Karpas-422 (cell line): ENCODE data around the gene LRIT2. TPM values are rescaled to one million over a fixed set of nuclear protein-coding genes. Genes with fewer than 3 reads are reported as not detected.

Experiments used
- DNase-seq: peaks from one replicate; pipeline ENCODE4 v3.0.0-alpha.2; 2015
- H2AFZ ChIP-seq: fragments of 200-600 bp; sonication (generic); 2 replicates; pipeline ENCODE4 v1.6.1; 2014; ENCODE audit warnings: antibody characterized with exemption, low read length, mixed read lengths
- H3K27ac ChIP-seq: fragments of 200-600 bp; sonication (generic); 2 replicates; pipeline ENCODE4 v1.5.1; 2014; ENCODE audit warnings: mild to moderate bottlenecking, low read length, moderate library complexity
- H3K27me3 ChIP-seq: fragments of 200-600 bp; sonication (generic); 2 replicates; pipeline ENCODE4 v1.6.1; 2014; ENCODE audit warnings: low read length, mixed read lengths
- H3K36me3 ChIP-seq: fragments of 200-600 bp; sonication (generic); 2 replicates; pipeline ENCODE4 v1.6.1; 2014; ENCODE audit warnings: low read length, mixed read lengths; ENCODE audit not compliant: insufficient read depth
- H3K4me1 ChIP-seq: fragments of 200-600 bp; sonication (generic); 2 replicates; pipeline ENCODE4 v1.6.1; 2014; ENCODE audit warnings: mild to moderate bottlenecking, low read length, mixed read lengths
- H3K4me2 ChIP-seq: fragments of 200-600 bp; sonication (generic); 2 replicates; pipeline ENCODE4 v1.6.1; 2014; ENCODE audit warnings: low read length, low read depth, mild to moderate bottlenecking; ENCODE audit not compliant: poor library complexity, severe bottlenecking
- H3K4me3 ChIP-seq: fragments of 200-600 bp; sonication (generic); 2 replicates; pipeline ENCODE4 v1.5.1; 2014; ENCODE audit warnings: mild to moderate bottlenecking, antibody characterized with exemption, low read length, mixed read lengths
- H3K79me2 ChIP-seq: fragments of 200-600 bp; sonication (generic); 2 replicates; pipeline ENCODE4 v1.6.1; 2014; ENCODE audit warnings: mild to moderate bottlenecking, low read length, mixed read lengths
- H3K9ac ChIP-seq: fragments of 200-600 bp; sonication (generic); 2 replicates; pipeline ENCODE4 v1.6.0; 2014; ENCODE audit warnings: low read length
- H3K9me2 ChIP-seq: fragments of 200-600 bp; sonication (generic), shearing (Covaris generic); replicated peaks from 2 replicates; pipeline ENCODE4 v1.6.0; 2014; ENCODE audit warnings: mild to moderate bottlenecking, low read length, moderate library complexity; ENCODE audit not compliant: insufficient read depth
- H3K9me3 ChIP-seq: fragments of 300-700, 200-600 bp; sonication (generic); 2 replicates; pipeline ENCODE4 v1.6.1; 2014; ENCODE audit warnings: low read length, mixed read lengths
- H4K20me1 ChIP-seq: fragments of 200-600 bp; sonication (generic); 2 replicates; pipeline ENCODE4 v1.6.1; 2014; ENCODE audit warnings: mild to moderate bottlenecking, antibody characterized with exemption, low read length, low read depth; ENCODE audit not compliant: insufficient read depth
- total RNA-seq: library from RNA; depleted of rRNA; stranded (reverse); fragments of >200 nt; shearing (Covaris generic); gene quantifications from 2 replicates; pipeline ENCODE4 v1.2.3, GENCODE V29; 2014; ENCODE audit warnings: low replicate concordance

The LRIT2 gene
- total RNA-seq, 1 experiment from 2014 or later = not detected

DNA sequence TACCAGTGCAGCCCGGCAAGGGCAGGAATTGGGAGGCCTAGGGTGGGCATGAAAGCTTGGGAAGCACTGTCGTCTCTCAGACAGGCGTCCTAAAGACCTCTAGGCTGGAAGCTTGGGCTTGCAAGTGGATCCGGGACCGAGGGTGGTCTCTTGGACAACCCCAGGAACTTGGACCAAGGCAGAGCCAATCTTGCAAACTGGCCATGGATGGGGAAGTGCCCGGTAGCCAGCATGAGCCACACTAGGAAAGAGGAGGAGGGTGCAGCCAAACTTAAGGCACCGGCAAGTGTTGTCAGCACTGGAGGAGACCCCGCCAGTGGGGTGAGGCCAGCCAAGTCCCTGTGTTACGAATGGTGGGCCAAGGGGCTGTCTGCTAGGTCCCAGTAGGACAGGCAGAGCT lies 8.5 kb downstream of the LRIT2 start:
- no peak overlapping the region for H3K9ac ChIP-seq
- H3K36me3 ChIP-seq = no peaks in the 10 kb centered on the region
- no peak overlapping the region for H3K4me3 ChIP-seq

GRCh38 chr10:84214612-84215235 lies 10.6 kb downstream of the LRIT2 start:
- H3K4me1 ChIP-seq = no peaks in the 10 kb centered on the region
- no peak overlapping the region for H3K4me3 ChIP-seq
- H3K27ac ChIP-seq = no peak overlapping the region
- no peaks in the 10 kb centered on the region for H4K20me1 ChIP-seq
- no peak overlapping the region for H2AFZ ChIP-seq
- no peaks in the 10 kb centered on the region for H3K9me2 ChIP-seq
- H3K4me2 ChIP-seq = no peak overlapping the region
- no peaks in the 10 kb centered on the region for H3K79me2 ChIP-seq
- no peaks in the 10 kb centered on the region for H3K36me3 ChIP-seq
- DNase-seq = peak; percentile 70
- H3K9ac ChIP-seq = no peak overlapping the region
- H3K9me3 ChIP-seq = no peaks in the 10 kb centered on the region
- H3K27me3 ChIP-seq = no peaks in the 10 kb centered on the region

More for the DNA sequence above, 8.5 kb downstream of the LRIT2 start:
- H3K9me2 ChIP-seq = no peaks in the 10 kb centered on the region
- no peak overlapping the region for H3K4me2 ChIP-seq
- no peaks in the 10 kb centered on the region for H3K4me1 ChIP-seq
- no peaks in the 10 kb centered on the region for H3K27me3 ChIP-seq
- DNase-seq = no peak
- no peaks in the 10 kb centered on the region for H4K20me1 ChIP-seq
- H3K27ac ChIP-seq = no peak overlapping the region
- no peak overlapping the region for H2AFZ ChIP-seq
- H3K79me2 ChIP-seq = no peaks in the 10 kb centered on the region
- H3K9me3 ChIP-seq = no peaks in the 10 kb centered on the region

- Histone ChIP-seq H3K9me3 (no peaks in the 10 kb centered on the region), H3K4me3 (no peak overlapping the region), H4K20me1 (no peaks in the 10 kb centered on the region), H2AFZ (no peak overlapping the region), H3K9ac (no peak overlapping the region), H3K4me1 (no peaks in the 10 kb centered on the region), H3K27me3 (no peaks in the 10 kb centered on the region), H3K4me2 (no peak overlapping the region), H3K27ac (no peak overlapping the region), H3K9me2 (no peaks in the 10 kb centered on the region), H3K36me3 (no peaks in the 10 kb centered on the region), H3K79me2 (no peaks in the 10 kb centered on the region)
- no peak for DNase-seq
Measured at GRCh38 chr10:84214046-84214572, 11.2 kb downstream of the LRIT2 start.

DNA sequence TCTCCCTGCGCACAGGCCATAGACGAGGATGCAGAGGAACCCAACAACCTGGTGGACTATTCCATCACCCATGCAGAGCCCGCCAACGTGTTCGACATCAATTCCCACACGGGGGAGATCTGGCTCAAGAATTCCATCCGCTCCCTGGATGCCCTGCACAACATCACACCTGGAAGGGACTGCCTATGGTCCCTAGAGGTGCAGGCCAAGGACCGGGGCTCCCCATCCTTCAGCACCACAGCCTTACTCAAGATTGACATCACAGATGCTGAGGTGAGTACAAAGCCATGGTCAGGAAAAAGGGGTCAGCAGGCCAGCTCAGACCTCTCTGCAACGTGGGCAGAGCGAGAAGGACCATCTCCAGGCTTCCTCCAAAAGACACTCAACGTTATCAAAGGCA lies 12.3 kb downstream of the LRIT2 start:
- Histone ChIP-seq H4K20me1 (no peaks in the 10 kb centered on the region), H3K9me3 (no peaks in the 10 kb centered on the region), H3K4me2 (no peak overlapping the region), H3K9ac (no peak overlapping the region), H3K79me2 (no peaks in the 10 kb centered on the region), H3K4me1 (no peaks in the 10 kb centered on the region), H3K4me3 (no peak overlapping the region), H3K27me3 (no peaks in the 10 kb centered on the region), H3K9me2 (no peaks in the 10 kb centered on the region), H2AFZ (no peak overlapping the region), H3K27ac (no peak overlapping the region), H3K36me3 (no peaks in the 10 kb centered on the region)
- no peak for DNase-seq

- Histone ChIP-seq H3K4me3 (no peak overlapping the region), H3K36me3 (no peaks in the 10 kb centered on the region), H3K4me1 (no peaks in the 10 kb centered on the region), H2AFZ (no peak overlapping the region), H3K9me3 (no peaks in the 10 kb centered on the region), H3K9ac (no peak overlapping the region), H3K27me3 (no peaks in the 10 kb centered on the region), H4K20me1 (no peaks in the 10 kb centered on the region), H3K9me2 (no peaks in the 10 kb centered on the region), H3K4me2 (no peak overlapping the region), H3K79me2 (no peaks in the 10 kb centered on the region), H3K27ac (no peak overlapping the region)
- no peak for DNase-seq
Measured at GRCh38 chr10:84212014-84212413, 13.3 kb downstream of the LRIT2 start.

DNA sequence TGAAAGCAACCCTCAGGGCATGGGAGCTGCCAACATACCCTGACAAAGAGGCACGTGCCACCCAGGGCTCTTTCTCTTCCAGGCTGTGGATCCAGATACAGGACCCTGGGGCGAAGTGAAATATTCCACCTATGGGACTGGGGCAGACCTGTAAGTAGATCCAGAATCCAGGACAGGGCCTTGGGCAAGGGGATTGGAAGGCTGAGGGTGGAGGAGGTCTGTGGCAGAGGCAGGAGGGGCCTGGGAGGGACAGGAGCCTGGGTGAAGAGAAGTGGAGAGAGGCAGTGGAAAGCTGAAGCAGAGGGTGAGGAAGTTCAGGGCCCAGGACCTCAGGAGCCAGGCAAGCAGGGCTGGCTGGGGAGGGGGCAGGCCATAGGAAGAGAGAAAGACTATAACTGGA lies 13.8 kb downstream of the LRIT2 start:
- no peaks in the 10 kb centered on the region for H3K9me2 ChIP-seq
- no peaks in the 10 kb centered on the region for H4K20me1 ChIP-seq
- H2AFZ ChIP-seq = no peak overlapping the region
- no peaks in the 10 kb centered on the region for H3K27me3 ChIP-seq
- no peak overlapping the region for H3K4me3 ChIP-seq
- H3K9ac ChIP-seq = no peak overlapping the region
- no peak overlapping the region for H3K27ac ChIP-seq
- no peaks in the 10 kb centered on the region for H3K9me3 ChIP-seq
- no peak overlapping the region for H3K4me2 ChIP-seq
- H3K4me1 ChIP-seq = no peaks in the 10 kb centered on the region
- DNase-seq = no peak
- no peaks in the 10 kb centered on the region for H3K36me3 ChIP-seq
- H3K79me2 ChIP-seq = no peaks in the 10 kb centered on the region

GRCh38 chr10:84208023-84208422 lies 17.3 kb downstream of the LRIT2 start:
- H3K4me1 ChIP-seq = no peaks in the 10 kb centered on the region
- H3K27me3 ChIP-seq = no peaks in the 10 kb centered on the region
- H3K4me3 ChIP-seq = no peak overlapping the region
- H4K20me1 ChIP-seq = no peaks in the 10 kb centered on the region
- no peaks in the 10 kb centered on the region for H3K79me2 ChIP-seq
- H3K27ac ChIP-seq = no peak overlapping the region
- no peak overlapping the region for H3K4me2 ChIP-seq
- no peaks in the 10 kb centered on the region for H3K36me3 ChIP-seq
- no peaks in the 10 kb centered on the region for H3K9me2 ChIP-seq
- DNase-seq = no peak
- H3K9ac ChIP-seq = no peak overlapping the region
- no peaks in the 10 kb centered on the region for H3K9me3 ChIP-seq
- H2AFZ ChIP-seq = no peak overlapping the region

DNA sequence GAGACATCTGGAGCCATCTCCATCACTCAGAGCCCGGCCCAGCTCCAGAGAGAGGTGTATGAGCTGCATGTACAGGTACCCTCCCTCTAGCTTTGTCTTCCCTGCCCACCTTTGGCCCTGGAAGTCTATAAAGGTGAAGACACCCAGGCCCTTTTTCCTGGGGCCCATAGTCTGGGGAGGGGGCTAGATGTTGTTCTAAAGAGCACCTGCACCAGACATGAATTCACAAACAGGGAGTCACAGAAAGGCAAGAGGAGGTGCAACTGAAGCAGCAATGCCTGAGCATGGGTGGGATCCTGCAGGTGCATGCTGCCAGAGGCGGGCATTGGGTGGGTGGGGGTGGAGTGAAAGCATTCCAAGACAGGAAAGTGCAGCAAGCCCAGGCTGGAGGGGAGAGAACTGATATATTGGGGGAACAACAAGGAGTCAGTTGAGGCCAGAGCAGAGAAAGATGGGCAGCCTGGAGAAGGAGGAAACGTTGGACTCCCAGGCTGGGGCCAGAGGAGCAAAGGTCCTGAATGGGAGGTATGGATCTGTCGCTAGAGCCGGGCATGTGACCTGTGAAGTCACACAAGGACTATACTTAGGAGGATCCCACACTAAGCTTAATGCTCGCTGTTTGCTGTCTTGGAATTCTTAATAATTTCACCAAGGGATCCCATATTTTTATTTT lies 19.4 kb downstream of the LRIT2 start:
- Histone ChIP-seq H2AFZ (no peak overlapping the region), H3K4me2 (no peak overlapping the region), H4K20me1 (no peaks in the 10 kb centered on the region), H3K9me2 (no peaks in the 10 kb centered on the region), H3K36me3 (no peaks in the 10 kb centered on the region), H3K9me3 (no peaks in the 10 kb centered on the region), H3K4me3 (no peak overlapping the region), H3K27ac (no peak overlapping the region), H3K79me2 (no peaks in the 10 kb centered on the region), H3K27me3 (no peaks in the 10 kb centered on the region), H3K4me1 (no peaks in the 10 kb centered on the region), H3K9ac (no peak overlapping the region)
- no peak for DNase-seq
